Stimulated activated CD4-positive, alpha-beta T cell treated with anti-CD3 and anti-CD28 coated beads, Interleukin-1b, Interleukin-23, amount 100 ng/mL, for 4 hours (primary cell): ENCODE data around the gene ASIC5.
"Not testable (repeated sequence)": the region's sequence is repeated elsewhere in the genome, so short reads cannot be mapped to it uniquely, and the experiment has no call there.

Experiments used
- DNase-seq, 2 donors: peaks; one replicate each; pipeline ENCODE4 v3.0.0-alpha.2; 2020; ENCODE audit warnings: low read depth in 2 of 2

Gene ASIC5

DNA sequence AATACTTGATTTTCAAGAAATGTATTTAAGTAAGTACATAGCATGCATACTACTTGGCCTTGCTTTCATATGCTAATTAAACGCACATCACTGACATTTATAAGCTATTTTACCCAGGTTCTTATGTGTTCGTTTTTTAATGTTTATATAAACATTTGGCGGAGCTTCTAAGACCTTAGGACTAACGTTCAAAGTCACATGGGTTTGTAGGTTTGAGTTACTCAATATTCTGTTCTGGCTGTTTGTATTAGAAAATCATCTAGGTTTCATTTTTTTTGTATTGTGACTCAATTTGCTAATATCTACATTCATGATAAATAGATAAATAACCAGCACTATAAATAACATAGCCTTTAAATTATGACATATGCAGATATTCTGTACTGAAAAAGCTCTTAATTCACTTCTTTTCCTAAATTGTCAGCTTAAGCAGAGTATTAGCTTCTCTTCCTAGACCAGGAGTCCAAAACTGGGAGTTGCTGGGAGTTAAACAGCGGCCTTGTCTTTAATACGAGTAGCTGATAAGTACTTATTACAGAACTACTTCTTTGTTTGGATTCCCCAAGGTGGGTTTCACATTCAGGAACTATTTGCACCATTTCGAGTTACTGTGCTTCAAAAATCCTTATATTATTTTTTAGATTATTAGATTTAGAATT lies 65.3 kb downstream of the ASIC5 start:
- DNase-seq: no peak

DNA sequence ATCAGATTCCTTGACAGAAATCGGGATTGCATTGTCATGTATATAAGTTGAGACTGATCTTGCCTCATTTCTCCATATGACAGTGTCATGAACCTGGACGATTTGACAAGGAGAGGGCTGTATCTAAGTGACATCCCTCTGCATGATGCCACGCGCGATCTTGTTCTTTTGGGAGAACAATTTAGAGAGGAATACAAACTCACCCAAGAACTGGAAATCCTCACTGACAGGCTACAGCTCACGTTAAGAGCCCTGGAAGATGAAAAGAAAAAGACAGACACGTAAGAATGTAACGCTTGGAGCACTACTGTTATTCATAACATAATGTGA lies 66.3 kb downstream of the ASIC5 start:
- DNase-seq: no peak

DNA sequence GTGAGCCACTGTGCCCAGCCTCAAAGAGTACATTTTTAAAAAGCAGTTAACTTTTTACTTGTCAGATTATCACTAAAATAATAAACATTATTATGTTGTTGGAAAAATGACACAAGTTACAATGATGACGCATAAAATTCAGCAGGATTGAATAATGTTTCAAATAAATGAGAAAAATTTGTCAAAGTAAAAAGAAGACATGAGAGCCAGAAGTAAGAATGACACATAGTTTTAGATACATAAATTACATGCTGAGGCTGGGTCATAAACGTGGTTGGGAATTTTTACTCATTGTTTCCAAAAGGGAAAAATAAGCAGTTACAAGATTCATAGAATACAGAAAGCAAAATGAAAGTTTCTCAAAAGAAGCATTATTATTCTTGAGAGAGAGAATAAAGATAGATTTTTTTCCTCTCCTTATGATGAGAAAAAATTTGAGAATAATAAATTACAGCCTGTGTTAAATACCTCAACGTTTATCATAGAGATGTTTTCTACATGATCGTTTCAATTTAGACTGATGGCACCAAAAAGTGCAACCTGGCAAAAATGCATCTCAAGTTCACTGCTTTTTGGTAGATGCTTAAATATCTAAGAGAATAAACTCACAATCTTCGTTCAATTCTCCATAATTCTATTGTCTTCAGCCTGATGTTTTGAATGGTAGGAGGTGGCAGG lies 66.8 kb downstream of the ASIC5 start:
- no peak for DNase-seq

DNA sequence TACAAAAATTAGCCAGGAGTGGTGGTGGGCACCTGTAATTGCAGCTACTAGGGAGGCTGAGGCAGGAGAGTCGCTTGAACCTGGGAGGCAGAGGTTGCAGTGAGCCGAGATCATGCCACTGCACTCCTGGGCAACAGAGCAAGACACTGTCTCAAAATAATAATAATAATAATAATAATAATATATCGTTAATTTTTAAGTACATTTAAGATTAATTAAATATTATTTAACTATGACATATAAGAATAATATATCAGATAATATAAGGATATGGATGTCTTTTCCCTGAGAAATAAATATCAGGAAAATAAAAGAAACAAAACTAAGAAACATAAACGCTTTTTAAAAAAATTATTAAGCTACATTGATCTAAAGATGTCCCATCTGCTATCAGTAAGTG lies 68.5 kb downstream of the ASIC5 start:
- not testable (repeated sequence) for DNase-seq

DNA sequence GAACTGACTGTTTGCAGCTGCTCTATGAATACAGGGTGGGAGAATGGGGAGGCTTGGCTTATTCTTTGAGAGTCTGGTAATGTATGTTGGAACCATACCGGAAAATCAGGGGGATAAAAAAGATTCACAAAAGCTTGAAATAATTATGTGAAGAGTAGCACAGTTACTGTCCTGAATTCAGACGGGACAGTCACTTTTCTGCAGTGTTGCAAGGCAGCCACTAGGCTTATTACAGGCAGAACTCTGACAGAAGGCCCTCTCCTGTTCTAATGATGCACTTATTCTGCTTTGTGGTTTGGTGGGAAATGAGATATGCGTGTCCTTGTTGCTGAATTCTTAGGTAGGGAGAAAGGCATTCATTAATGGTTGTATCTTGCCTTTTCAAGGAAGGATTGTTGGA lies 70.1 kb downstream of the ASIC5 start:
- DNase-seq: no peak

DNA sequence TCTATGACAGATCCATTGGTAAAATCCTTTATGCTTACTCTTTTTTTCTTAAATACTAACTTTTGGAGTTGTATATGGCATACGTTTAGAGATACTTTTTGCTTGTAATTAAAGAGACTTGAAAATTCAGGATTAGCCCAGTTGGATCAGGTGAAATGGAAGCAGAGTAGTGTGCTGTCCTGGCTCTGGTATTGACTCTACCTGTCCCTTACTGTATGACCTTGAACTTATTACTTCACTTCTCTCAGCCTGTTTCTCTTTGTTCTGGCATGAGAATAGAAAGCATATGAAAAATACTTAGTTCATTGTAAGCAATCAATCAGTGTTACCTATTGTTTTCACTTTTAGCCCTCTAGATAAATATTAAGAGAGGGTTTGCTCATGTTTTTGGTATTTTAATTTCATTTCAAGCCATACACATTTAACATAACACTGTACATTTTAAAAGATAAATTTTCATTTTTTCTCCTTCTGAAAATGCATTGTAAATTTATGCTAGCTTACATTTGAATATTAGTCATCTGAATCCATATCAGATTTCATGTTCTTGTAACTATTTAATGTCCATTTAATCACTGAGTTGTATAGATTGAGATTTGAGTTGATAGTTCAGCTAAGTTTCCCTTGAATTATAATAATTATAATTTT lies 71.4 kb downstream of the ASIC5 start:
- no peak for DNase-seq

DNA sequence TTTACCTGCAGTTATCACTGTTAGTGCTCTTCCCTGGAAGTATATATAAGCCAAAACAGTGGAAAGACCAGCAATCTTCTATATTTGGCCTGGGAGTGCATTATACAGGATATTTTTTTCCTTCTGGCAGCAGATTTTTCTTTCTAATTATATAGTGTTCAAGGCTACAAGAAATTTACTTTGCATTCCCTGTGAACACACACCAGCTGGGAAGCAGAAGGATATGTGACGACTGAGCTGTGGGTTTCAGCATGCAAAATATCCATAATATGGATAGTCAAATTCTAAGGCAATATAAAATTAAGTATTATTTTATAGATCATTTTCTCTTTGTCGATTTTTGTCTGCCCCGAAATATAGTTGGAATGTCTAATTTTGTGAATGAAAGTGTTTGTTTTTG lies 76.1 kb downstream of the ASIC5 start:
- no peak for DNase-seq

DNA sequence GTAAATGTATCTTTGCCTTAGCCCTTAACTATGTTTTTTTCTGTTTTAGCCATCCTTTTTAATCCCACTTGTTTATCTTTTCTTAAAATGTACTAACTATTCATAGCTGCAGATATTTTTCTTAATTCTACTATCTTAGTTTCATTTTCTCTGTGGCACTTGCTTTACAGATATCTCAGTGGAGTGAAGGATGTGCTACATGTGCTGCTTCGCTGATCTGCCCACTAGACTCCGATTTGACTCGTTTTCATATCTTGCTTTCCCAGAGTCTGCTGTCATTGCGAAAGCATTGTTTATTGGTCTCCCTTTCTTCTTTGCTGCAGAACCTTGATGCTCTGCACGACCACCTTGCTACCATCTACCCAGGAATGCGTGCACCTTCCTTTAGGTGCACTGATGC lies 76.7 kb downstream of the ASIC5 start:
- no peak for DNase-seq

DNA sequence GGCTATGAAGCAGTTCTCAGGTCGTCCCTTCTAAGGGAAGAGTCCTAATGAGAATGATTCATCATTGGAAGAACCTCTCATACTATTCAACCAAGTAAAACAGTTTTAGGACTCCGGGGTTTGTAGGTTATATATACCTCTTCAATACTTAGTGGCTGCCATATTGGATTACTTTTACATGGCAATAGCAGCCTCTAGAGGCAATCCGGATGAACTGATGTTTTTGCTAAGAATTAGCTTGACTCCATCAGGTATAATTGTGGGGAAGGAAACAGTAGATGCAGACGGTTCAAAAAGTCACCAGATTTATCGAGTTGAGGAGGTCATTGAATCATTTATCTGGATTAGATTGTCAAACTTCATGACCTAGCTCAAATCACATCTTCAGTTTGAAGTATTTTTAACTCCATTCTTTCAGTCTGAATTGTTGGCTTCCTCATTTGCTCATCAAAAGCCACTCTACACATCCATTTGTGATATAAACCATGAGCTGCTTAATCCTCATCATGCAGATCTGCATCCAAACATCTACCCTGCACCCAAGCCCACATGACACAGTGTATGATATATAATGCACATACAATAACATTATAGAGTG lies 78.9 kb downstream of the ASIC5 start:
- no peak for DNase-seq

DNA sequence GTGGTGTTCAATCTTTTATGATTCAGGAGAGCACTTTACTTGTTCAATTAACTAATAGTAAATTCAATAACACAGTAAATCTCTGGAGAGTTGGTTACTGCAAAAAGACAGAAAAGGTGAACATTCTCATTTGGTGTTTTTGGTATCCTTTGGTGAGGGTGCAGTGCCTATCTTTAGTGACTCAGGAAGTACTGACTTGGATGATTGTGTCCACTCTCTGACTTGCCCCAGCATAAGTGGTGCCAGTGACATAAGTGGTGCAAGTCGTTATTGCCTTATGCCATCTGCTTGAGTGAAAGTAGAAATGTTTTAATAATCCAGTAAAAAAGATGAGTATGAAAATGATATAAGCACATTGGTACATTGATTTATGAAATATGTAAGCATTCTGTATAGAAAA lies 80.2 kb downstream of the ASIC5 start:
- no peak for DNase-seq

DNA sequence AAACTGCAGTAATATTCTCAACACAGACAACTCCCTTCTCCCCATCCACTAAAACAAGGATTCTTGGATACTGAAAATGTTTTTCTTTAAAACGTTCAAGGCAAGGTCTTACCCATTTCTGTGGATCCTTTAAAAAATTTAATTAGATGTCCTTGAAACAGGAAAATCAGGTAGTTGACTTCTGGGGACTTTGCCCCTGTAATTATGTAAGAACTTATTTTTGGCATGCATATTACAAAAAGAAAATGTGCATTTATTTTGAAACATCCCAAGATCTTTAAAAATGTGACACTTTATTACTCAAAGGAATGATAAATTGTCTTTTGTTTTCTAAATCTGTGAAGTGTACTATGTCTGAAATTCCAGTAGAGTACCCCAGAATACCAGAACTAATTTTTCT lies 81.4 kb downstream of the ASIC5 start:
- DNase-seq: no peak

DNA sequence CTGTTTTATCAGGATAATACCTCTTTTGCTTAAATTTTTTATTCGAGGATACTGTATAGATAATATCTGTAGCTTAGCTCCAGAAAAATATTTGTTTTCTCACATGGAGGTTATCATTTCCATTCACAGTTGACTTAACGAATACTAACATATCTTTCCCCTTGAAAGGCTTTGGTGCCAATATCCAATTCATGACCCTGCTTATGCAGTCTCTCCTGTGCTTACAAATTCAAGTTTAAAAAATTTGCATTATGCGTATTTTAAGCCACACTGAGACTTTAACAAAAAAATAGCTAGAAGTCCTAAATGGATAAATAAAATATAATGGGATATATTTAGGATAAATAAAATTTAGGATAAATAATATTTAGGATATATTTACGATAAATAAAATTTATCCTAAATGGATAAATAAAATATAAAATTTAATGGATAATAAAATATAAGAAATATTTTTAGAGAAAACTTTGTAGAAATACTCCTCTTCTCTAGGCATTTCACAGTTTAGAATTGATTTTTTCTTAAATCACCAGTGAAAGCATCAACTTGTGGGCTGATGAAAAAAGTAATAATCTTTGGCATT lies 84.7 kb downstream of the ASIC5 start:
- DNase-seq: no peak

DNA sequence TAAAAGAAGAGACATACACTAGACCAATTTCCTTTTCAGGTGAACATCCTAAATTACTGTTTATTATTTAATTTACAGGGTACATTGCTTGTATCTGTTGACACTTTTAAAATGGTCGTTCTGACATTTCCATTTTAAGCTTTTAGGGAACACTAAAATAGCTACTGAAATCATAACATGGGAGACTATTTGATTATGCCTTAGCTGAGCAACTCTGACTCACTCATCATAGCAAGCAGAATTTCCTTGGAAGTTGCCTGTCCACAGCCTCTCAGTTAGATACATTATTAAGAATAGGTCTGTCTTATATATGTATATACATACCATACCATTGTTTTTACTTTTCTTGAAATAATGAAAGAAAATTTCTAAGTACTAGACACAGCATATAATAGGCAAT lies 85.3 kb downstream of the ASIC5 start:
- no peak for DNase-seq
